A673 (cell line): ENCODE results near the gene SLC25A25. TPM values are rescaled to one million over a fixed set of nuclear protein-coding genes. Genes with fewer than 3 reads are reported as not detected.

Experiments
- BruUV-seq: library from RNA; stranded (reverse); fragments of 400-500 nt; replicated peaks from 2 replicates; lab custom pipeline; 2021; lab: Mats Ljungman, UMichigan
- CTCF ChIA-PET: fragments of 300-600 bp; sonication (Branson Sonifier 250); formaldehyde crosslinking; loops from one replicate; lab custom pipeline; 2022; ENCODE audit warnings: antibody characterized with exemption; lab: Charles Lee
- POLR2A ChIA-PET: fragments of 300-600 bp; sonication (Branson Sonifier 250); formaldehyde crosslinking; loops from one replicate; lab custom pipeline; 2022; ENCODE audit warnings: antibody characterized with exemption; ENCODE audit not compliant: low non-redundant PET; lab: Charles Lee
- DNase-seq: peaks from one replicate; pipeline ENCODE4 v3.0.0-alpha.2; 2015; ENCODE audit warnings: low spot score
- H3K27ac ChIP-seq: fragments of 200-600 bp; sonication (generic); 2 replicates; pipeline ENCODE4 v1.5.1; 2016; ENCODE audit warnings: mixed run types, low read depth, mild to moderate bottlenecking, mixed read lengths, antibody characterized with exemption, low read length; ENCODE audit not compliant: poor library complexity, severe bottlenecking
- H3K27me3 ChIP-seq: fragments of 200-600 bp; sonication (generic); replicated peaks from 2 replicates; pipeline ENCODE4 v1.6.1; 2017; ENCODE audit warnings: mixed run types, low read depth, mild to moderate bottlenecking, mixed read lengths, antibody characterized with exemption, low read length; ENCODE audit not compliant: insufficient read depth, poor library complexity
- H3K36me3 ChIP-seq: fragments of 200-600 bp; sonication (generic); 2 replicates; pipeline ENCODE4 v1.6.1; 2016; ENCODE audit warnings: mixed run types, mild to moderate bottlenecking, mixed read lengths, antibody characterized with exemption, low read length; ENCODE audit not compliant: insufficient read depth, poor library complexity, severe bottlenecking
- H3K4me1 ChIP-seq: fragments of 200-600 bp; sonication (generic); 2 replicates; pipeline ENCODE4 v1.6.1; 2017; ENCODE audit warnings: mixed run types, mild to moderate bottlenecking, mixed read lengths, antibody characterized with exemption, low read length; ENCODE audit not compliant: insufficient read depth, poor library complexity, severe bottlenecking
- H3K4me3 ChIP-seq: fragments of 200-600 bp; sonication (generic); 2 replicates; pipeline ENCODE4 v1.5.1; 2016; ENCODE audit warnings: low read depth, mixed run types, mild to moderate bottlenecking, mixed read lengths, low read length; ENCODE audit not compliant: poor library complexity, severe bottlenecking
- H3K9me3 ChIP-seq: fragments of 200-600 bp; sonication (generic); 2 replicates; pipeline ENCODE4 v1.6.1; 2016; ENCODE audit warnings: mixed run types, low read depth, mild to moderate bottlenecking, mixed read lengths, antibody characterized with exemption, low read length; ENCODE audit not compliant: poor library complexity, severe bottlenecking
- CTCF ChIP-seq: fragments of 300-800, 200-600 bp; sonication (generic); conservative IDR thresholded peaks from 2 replicates; pipeline ENCODE4 v1.5.1; 2017; ENCODE audit warnings: low read depth, mild to moderate bottlenecking, antibody characterized with exemption, low read length, moderate library complexity, mixed read lengths
- EZH2 ChIP-seq: fragments of 200-600 bp; sonication (generic); IDR thresholded peaks from 2 replicates; pipeline ENCODE4 v1.6.1; 2017; ENCODE audit warnings: borderline replicate concordance, low read depth, mild to moderate bottlenecking, mixed read lengths, antibody characterized with exemption, low read length; ENCODE audit not compliant: poor library complexity, severe bottlenecking
- intact Hi-C: fragments of 100-400 bp; cut with micrococcal nuclease; formaldehyde crosslinking; loops from one replicate; pipeline ENCODE4 v1.10.0; 2022; ENCODE audit not compliant: unreplicated experiment
- total RNA-seq: library from RNA; stranded (reverse); gene quantifications from 2 replicates; pipeline ENCODE4 v1.2.3, GENCODE V29; 2021

The SLC25A25 gene
- total RNA-seq, 1 experiment from 2014 or later: 24.7 TPM

GRCh38 chr9:128080206-128080605 lies 12.2 kb downstream of the SLC25A25 start:
- H3K4me1 ChIP-seq: peaks cover 24% of the 10 kb centered on the region
- H3K27ac ChIP-seq: peak overlapping the region; percentile 51
- POLR2A ChIA-PET: interaction anchor here (0.6 kb wide), 1 partner anchor 684 kb away, joined by 3 read pairs; no protein-coding TSS in a partner anchor
- TF ChIP-seq CTCF: no peak
- TF ChIP-seq EZH2: no peak
- intact Hi-C loops: no loop called here
- BruUV-seq: no TSS peak
- DNase-seq: no peak
- H3K9me3 ChIP-seq: no peaks in the 10 kb centered on the region
- H3K36me3 ChIP-seq: peaks cover 19% of the 10 kb centered on the region
- H3K27me3 ChIP-seq: no peaks in the 10 kb centered on the region
- H3K4me3 ChIP-seq: no peak overlapping the region
- CTCF ChIA-PET: interaction anchor here (0.6 to 1.0 kb wide), 2 partner anchors 27 to 138 kb away, joined by 4 to 6 read pairs; no protein-coding TSS in a partner anchor

GRCh38 chr9:128081056-128081455 lies 13.0 kb downstream of the SLC25A25 start:
- Histone ChIP-seq H3K27ac (peak overlapping the region; percentile 51), H3K9me3 (no peaks in the 10 kb centered on the region), H3K4me3 (no peak overlapping the region), H3K4me1 (peaks cover 24% of the 10 kb centered on the region), H3K36me3 (peaks cover 26% of the 10 kb centered on the region), H3K27me3 (no peaks in the 10 kb centered on the region)
- DNase-seq: no peak
- no TSS peak for BruUV-seq
- POLR2A ChIA-PET: no interaction called here
- intact Hi-C loops: no loop called here
- TF ChIP-seq EZH2 (no peak), CTCF (no peak)
- CTCF ChIA-PET: interaction anchor here (1.0 kb wide), 1 partner anchor 139 kb away, joined by 4 read pairs; no protein-coding TSS in a partner anchor

GRCh38 chr9:128082151-128082550 lies 14.1 kb downstream of the SLC25A25 start:
- intact Hi-C loops: no loop called here
- no TSS peak for BruUV-seq
- no peak for TF ChIP-seq CTCF
- TF ChIP-seq EZH2: no peak
- CTCF ChIA-PET: no interaction called here
- POLR2A ChIA-PET: no interaction called here
- no peak for DNase-seq
- peaks cover 20% of the 10 kb centered on the region for H3K36me3 ChIP-seq
- H3K27ac ChIP-seq: peak overlapping the region; percentile 51
- no peaks in the 10 kb centered on the region for H3K27me3 ChIP-seq
- peaks cover 24% of the 10 kb centered on the region for H3K4me1 ChIP-seq
- H3K4me3 ChIP-seq: no peak overlapping the region
- H3K9me3 ChIP-seq: no peaks in the 10 kb centered on the region
